Measurements from ENCODE around the gene FBXL14. TPM values are rescaled to one million over a fixed set of nuclear protein-coding genes. Genes with fewer than 3 reads are reported as not detected.

Gene FBXL14
- total and polyA plus RNA-seq, 2 of the 13 experiments (the other 11 are each of a cell fraction or from before 2014, with no cell fraction given) = 7.0 to 7.4 TPM

- TF ChIP-seq ZSCAN31 (CRISPR knock-in tag; IDR thresholded peaks at IDR 0.05; ENCODE audit: low read depth) = no peak
- no peak for TF ChIP-seq TCF7L2 (IDR thresholded peaks at IDR 0.05; ENCODE audit: low read depth, low read length)
- TF ChIP-seq HMG20A (CRISPR knock-in tag; IDR thresholded peaks at IDR 0.05; ENCODE audit: borderline replicate concordance) = peak; percentile 69; the same call in 1 of the 2 replicates
- TF ChIP-seq ZNF414 (CRISPR knock-in tag; IDR thresholded peaks at IDR 0.05) = no peak
- TF ChIP-seq HOXA9 (CRISPR knock-in tag; IDR thresholded peaks at IDR 0.05; ENCODE audit: borderline replicate concordance) = no peak
- no peak for TF ChIP-seq GTF2F1 (IDR thresholded peaks at IDR 0.05; ENCODE audit: low read length)
- TF ChIP-seq HNRNPL (IDR thresholded peaks at IDR 0.05; ENCODE audit: low read depth, low read length) = no peak
- no peak for TF ChIP-seq AFF4 (CRISPR knock-in tag; IDR thresholded peaks at IDR 0.05)
- TF ChIP-seq HNRNPUL1 (IDR thresholded peaks at IDR 0.05; ENCODE audit: low read depth, low read length) = no peak
- TF ChIP-seq GATAD2A (CRISPR knock-in tag; IDR thresholded peaks at IDR 0.05) = peak; percentile 72
- no peak for TF ChIP-seq ZNF33A (CRISPR knock-in tag; IDR thresholded peaks at IDR 0.05; ENCODE audit: borderline replicate concordance)
- no peak; the same call in 1 of the 2 replicates for TF ChIP-seq HOXA3 (CRISPR knock-in tag; IDR thresholded peaks at IDR 0.05)
- peak; percentile 72; the same call in 1 of the 2 replicates for TF ChIP-seq NFIC (IDR thresholded peaks at IDR 0.05; ENCODE audit: low read length)
- TF ChIP-seq CENPBD1 (CRISPR knock-in tag; IDR thresholded peaks at IDR 0.05; ENCODE audit: borderline replicate concordance, low read depth) = no peak
- no peak for TF ChIP-seq ZBTB43 (CRISPR knock-in tag; conservative IDR thresholded peaks at IDR 0.05)
- TF ChIP-seq ZNF567 (CRISPR knock-in tag; IDR thresholded peaks at IDR 0.05; ENCODE audit: borderline replicate concordance) = no peak
- peak; percentile 64 for TF ChIP-seq ZEB1 (IDR thresholded peaks at IDR 0.05; ENCODE audit: insufficient replicate concordance, low read depth)
- TF ChIP-seq HMGXB4 (CRISPR knock-in tag; IDR thresholded peaks at IDR 0.05; ENCODE audit: borderline replicate concordance in 1 of 2, low read depth in 1 of 2) = 0 out of 4 replicates have a peak, but pooled peaks of 1 of the 2 experiments have one; percentile 29
- peak; percentile 93 for TF ChIP-seq ZNF652 (CRISPR knock-in tag; IDR thresholded peaks at IDR 0.05; ENCODE audit: borderline replicate concordance, low read depth)
- TF ChIP-seq SOX13 (IDR thresholded peaks at IDR 0.05) = no peak
- peak in 1 of 2 experiments; percentile 68; a peak in 1 of 4 replicates for TF ChIP-seq SOX13 (CRISPR knock-in tag; conservative IDR thresholded peaks at IDR 0.05 in 1 of 2, IDR thresholded peaks at IDR 0.05 in 1 of 2)
- TF ChIP-seq SMARCE1 (IDR thresholded peaks at IDR 0.05; ENCODE audit: borderline replicate concordance) = no peak
Observed at GRCh38 chr12:1606021-1606622, 11.7 kb upstream of the FBXL14 start (continued).

All from HepG2 (cell line).